Lower leg skin (tissue), 3 donors: ENCODE data around the gene SERPINB13.

Source experiments
- POLR2A ChIP-seq, 2 donors: fragments of 450-650 bp; IDR thresholded peaks; one replicate each; pipeline ENCODE4 v1.6.1; 2016 to 2017; ENCODE audit warnings: antibody characterized with exemption in 2 of 2, mild to moderate bottlenecking in 1 of 2, moderate library complexity in 1 of 2
- TF ChIP-seq, protein P1 (sequence below), 3 donors: fragments of 450-650 bp; IDR thresholded peaks; one replicate each; pipeline ENCODE4 v1.5.1; 2016; ENCODE audit warnings: antibody characterized with exemption in 3 of 3, mild to moderate bottlenecking in 3 of 3, moderate library complexity in 2 of 3

- TF ChIP-seq, protein P1, sequence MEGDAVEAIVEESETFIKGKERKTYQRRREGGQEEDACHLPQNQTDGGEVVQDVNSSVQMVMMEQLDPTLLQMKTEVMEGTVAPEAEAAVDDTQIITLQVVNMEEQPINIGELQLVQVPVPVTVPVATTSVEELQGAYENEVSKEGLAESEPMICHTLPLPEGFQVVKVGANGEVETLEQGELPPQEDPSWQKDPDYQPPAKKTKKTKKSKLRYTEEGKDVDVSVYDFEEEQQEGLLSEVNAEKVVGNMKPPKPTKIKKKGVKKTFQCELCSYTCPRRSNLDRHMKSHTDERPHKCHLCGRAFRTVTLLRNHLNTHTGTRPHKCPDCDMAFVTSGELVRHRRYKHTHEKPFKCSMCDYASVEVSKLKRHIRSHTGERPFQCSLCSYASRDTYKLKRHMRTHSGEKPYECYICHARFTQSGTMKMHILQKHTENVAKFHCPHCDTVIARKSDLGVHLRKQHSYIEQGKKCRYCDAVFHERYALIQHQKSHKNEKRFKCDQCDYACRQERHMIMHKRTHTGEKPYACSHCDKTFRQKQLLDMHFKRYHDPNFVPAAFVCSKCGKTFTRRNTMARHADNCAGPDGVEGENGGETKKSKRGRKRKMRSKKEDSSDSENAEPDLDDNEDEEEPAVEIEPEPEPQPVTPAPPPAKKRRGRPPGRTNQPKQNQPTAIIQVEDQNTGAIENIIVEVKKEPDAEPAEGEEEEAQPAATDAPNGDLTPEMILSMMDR (IDR thresholded peaks at IDR 0.05) = no peak
- no peak for TF ChIP-seq POLR2A (IDR thresholded peaks at IDR 0.05)
These were observed 37.7 kb downstream of the SERPINB13 start for GRCh38 chr18:63624863-63625262.
